ENCODE results near the gene IQCH. TPM values are rescaled to one million over a fixed set of nuclear protein-coding genes. Genes with fewer than 3 reads are reported as not detected.

IQCH gene
- total and polyA plus RNA-seq, 2 experiments from 2014 or later: 2.1 to 4.1 TPM

DNA sequence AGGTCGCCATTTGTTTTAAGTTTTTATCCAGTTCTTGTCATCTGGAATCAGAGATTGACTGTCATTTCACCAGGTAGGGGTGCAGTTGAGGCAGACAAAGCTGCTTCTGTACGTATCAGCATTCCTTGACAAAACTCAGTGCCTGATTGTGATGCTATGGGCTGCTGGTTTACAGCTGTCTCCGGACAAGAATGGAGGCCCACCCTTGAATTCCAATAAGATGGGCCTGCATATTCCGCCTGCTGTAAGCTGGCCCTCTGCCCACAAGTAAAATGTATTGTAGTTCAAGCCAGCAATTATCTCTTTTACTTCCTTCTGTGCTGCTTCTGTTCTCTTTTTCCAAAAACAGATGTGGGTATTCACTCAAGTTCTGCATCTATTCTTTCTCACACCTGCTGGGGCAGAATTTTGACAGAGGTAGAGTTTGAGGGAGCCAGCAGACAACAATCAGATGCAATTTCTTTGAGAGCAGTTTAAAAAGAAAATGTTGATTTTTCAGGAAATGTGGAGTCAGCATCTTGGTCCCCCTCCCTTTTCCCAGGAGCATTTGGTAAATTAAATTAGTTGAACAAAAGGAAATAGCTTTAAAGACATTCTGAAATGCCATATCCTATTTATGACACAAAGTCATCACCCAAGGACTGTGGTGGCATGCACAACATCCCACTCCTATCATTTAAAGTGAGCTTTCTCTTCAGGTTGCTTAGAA, 53.5 kb downstream of the IQCH start:
- Histone ChIP-seq H3K79me2 (ENCODE audit: insufficient read depth) (no peaks in the 10 kb centered on the region), H3K27ac (no peak overlapping the region), H3K9ac (no peak overlapping the region), H3F3A (ENCODE audit: insufficient read depth) (no peaks in the 10 kb centered on the region), H3K4me2 (ENCODE audit: unreplicated experiment) (no peak overlapping the region), H3K9me3 (ENCODE audit: low read depth) (no peaks in the 10 kb centered on the region), H3K36me3 (ENCODE audit: low read depth) (no peaks in the 10 kb centered on the region), H3K4me3 (no peak overlapping the region), H3K4me1 (ENCODE audit: insufficient read depth) (0 out of 2 replicates have a peak, but pooled peaks cover 4% of the 10 kb centered on the region), H3K9me2 (ENCODE audit: insufficient read depth) (no peaks in the 10 kb centered on the region), H3K27me3 (replicated peaks; ENCODE audit: insufficient read depth) (no peaks in the 10 kb centered on the region), H2AFZ (no peak overlapping the region), H4K20me1 (ENCODE audit: insufficient read depth) (no peaks in the 10 kb centered on the region)
- 63 to 74% methylated on average over 4 of the region's 4 CpGs for WGBS, 2 experiments (ENCODE audit: low coverage in 1 of 2, low lambda C conversion rate in 2 of 2, missing lambda C conversion rate in 2 of 2)
- no peak for DNase-seq
- in situ Hi-C loops (cut with MboI): loop anchor here (10.0 kb wide), 1 partner anchor 363 kb away; no protein-coding TSS in a partner anchor
- TF ChIP-seq EZH2phosphoT487 (IDR thresholded peaks at IDR 0.05; ENCODE audit: insufficient read depth, low read depth) (no peak), EZH2 (IDR thresholded peaks at IDR 0.05; ENCODE audit: insufficient read depth, poor library complexity, severe bottlenecking) (no peak)

GRCh38 chr15:67311731-67312130, 57.1 kb downstream of the IQCH start:
- no peak for TF ChIP-seq EZH2phosphoT487 (IDR thresholded peaks at IDR 0.05; ENCODE audit: insufficient read depth, low read depth)
- DNase-seq: no peak
- Histone ChIP-seq H3K4me3 (no peak overlapping the region), H3K36me3 (ENCODE audit: low read depth) (no peaks in the 10 kb centered on the region), H3K79me2 (ENCODE audit: insufficient read depth) (no peaks in the 10 kb centered on the region), H4K20me1 (ENCODE audit: insufficient read depth) (no peaks in the 10 kb centered on the region), H3K9me2 (ENCODE audit: insufficient read depth) (no peaks in the 10 kb centered on the region), H3K4me2 (ENCODE audit: unreplicated experiment) (no peak overlapping the region), H3K9ac (no peak overlapping the region), H3K27ac (no peak overlapping the region), H3K4me1 (ENCODE audit: insufficient read depth) (0 out of 2 replicates have a peak, but pooled peaks cover 4% of the 10 kb centered on the region), H3K9me3 (ENCODE audit: low read depth) (no peaks in the 10 kb centered on the region), H3K27me3 (replicated peaks; ENCODE audit: insufficient read depth) (no peaks in the 10 kb centered on the region), H3F3A (ENCODE audit: insufficient read depth) (no peaks in the 10 kb centered on the region), H2AFZ (no peak overlapping the region)
- 97 to 100% methylated on average over 1 of the region's 1 CpG for WGBS, 2 experiments (ENCODE audit: low coverage in 1 of 2, low lambda C conversion rate in 2 of 2, missing lambda C conversion rate in 2 of 2)
- in situ Hi-C loops (cut with MboI): no loop called here

DNA sequence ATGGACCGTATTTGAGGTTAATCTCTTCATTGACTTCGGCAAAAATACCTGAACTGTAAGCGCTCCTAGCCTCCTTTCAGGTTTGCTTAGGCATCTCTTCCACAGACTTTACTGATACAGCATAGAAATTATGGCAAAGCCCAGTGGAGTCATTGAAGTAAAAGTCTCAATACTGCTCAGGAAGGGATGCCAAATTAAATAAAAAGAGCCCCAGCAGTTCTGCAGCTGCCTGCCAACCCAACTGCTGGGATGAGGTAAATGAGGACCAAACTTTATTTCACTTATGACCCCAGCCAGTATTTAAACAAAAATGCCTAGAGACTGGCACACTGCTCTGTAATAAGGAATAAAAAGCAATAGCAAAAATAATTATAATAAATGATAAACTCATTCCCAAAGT, 65.4 kb downstream of the IQCH start:
- Histone ChIP-seq H3K4me1 (ENCODE audit: insufficient read depth) (no peaks in the 10 kb centered on the region), H4K20me1 (ENCODE audit: insufficient read depth) (no peaks in the 10 kb centered on the region), H3K9me2 (ENCODE audit: insufficient read depth) (no peaks in the 10 kb centered on the region), H3K79me2 (ENCODE audit: insufficient read depth) (no peaks in the 10 kb centered on the region), H3K27me3 (replicated peaks; ENCODE audit: insufficient read depth) (no peaks in the 10 kb centered on the region), H3K27ac (no peak overlapping the region), H3K9me3 (ENCODE audit: low read depth) (no peaks in the 10 kb centered on the region), H3F3A (ENCODE audit: insufficient read depth) (no peaks in the 10 kb centered on the region), H3K9ac (no peak overlapping the region), H3K4me3 (no peak overlapping the region), H3K36me3 (ENCODE audit: low read depth) (no peaks in the 10 kb centered on the region), H2AFZ (no peak overlapping the region), H3K4me2 (ENCODE audit: unreplicated experiment) (no peak overlapping the region)
- no peak for DNase-seq
- no peak for TF ChIP-seq EZH2 (IDR thresholded peaks at IDR 0.05; ENCODE audit: insufficient read depth, poor library complexity, severe bottlenecking)
- no peak for TF ChIP-seq EZH2phosphoT487 (IDR thresholded peaks at IDR 0.05; ENCODE audit: insufficient read depth, low read depth)
- in situ Hi-C loops (cut with MboI): no loop called here
- WGBS, 2 experiments (ENCODE audit: low coverage in 1 of 2, low lambda C conversion rate in 2 of 2, missing lambda C conversion rate in 2 of 2): 92 to 93% methylated on average over 3 of the region's 3 CpGs

DNA sequence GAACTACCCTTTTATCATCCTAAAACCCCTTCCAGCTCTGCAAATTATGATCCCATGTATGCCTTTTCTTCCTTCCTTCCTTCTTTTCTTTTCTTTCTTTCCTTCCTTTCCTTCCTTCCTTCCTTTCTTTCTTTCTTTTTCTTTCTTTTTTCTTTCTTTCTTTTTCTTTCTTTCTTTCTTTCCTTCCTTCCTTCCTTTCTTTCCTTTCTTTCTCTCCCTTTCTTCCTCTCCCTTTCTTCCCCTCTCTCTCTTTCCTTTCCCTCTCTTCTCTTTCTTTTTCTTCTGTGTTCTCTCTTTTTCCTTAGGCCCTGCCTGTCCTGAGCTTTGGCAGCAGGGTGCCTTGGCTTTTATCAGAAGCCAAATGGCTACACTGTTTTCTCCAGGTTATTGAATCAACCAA, 66.8 kb downstream of the IQCH start:
- no peaks in the 10 kb centered on the region for H3K36me3 ChIP-seq (ENCODE audit: low read depth)
- H3K9ac ChIP-seq: no peak overlapping the region
- no peak overlapping the region for H2AFZ ChIP-seq
- no peaks in the 10 kb centered on the region for H3K9me2 ChIP-seq (ENCODE audit: insufficient read depth)
- no peaks in the 10 kb centered on the region for H3K27me3 ChIP-seq (replicated peaks; ENCODE audit: insufficient read depth)
- no peaks in the 10 kb centered on the region for H3F3A ChIP-seq (ENCODE audit: insufficient read depth)
- H3K4me1 ChIP-seq (ENCODE audit: insufficient read depth): no peaks in the 10 kb centered on the region
- TF ChIP-seq EZH2 (IDR thresholded peaks at IDR 0.05; ENCODE audit: insufficient read depth, poor library complexity, severe bottlenecking) (no peak), EZH2phosphoT487 (IDR thresholded peaks at IDR 0.05; ENCODE audit: insufficient read depth, low read depth) (no peak)
- H4K20me1 ChIP-seq (ENCODE audit: insufficient read depth): no peaks in the 10 kb centered on the region
- in situ Hi-C loops (cut with MboI): no loop called here
- H3K4me2 ChIP-seq (ENCODE audit: unreplicated experiment): no peak overlapping the region
- no peaks in the 10 kb centered on the region for H3K9me3 ChIP-seq (ENCODE audit: low read depth)
- no peak overlapping the region for H3K27ac ChIP-seq
- no peak overlapping the region for H3K4me3 ChIP-seq
- no peak for DNase-seq
- no peaks in the 10 kb centered on the region for H3K79me2 ChIP-seq (ENCODE audit: insufficient read depth)

GRCh38 chr15:67322481-67322880, 67.9 kb downstream of the IQCH start:
- DNase-seq: peak; percentile 33
- Histone ChIP-seq H3K9ac (no peak overlapping the region), H3K27me3 (replicated peaks; ENCODE audit: insufficient read depth) (no peaks in the 10 kb centered on the region), H2AFZ (no peak overlapping the region), H3K79me2 (ENCODE audit: insufficient read depth) (no peaks in the 10 kb centered on the region), H3K36me3 (ENCODE audit: low read depth) (no peaks in the 10 kb centered on the region), H3K9me2 (ENCODE audit: insufficient read depth) (no peaks in the 10 kb centered on the region), H3K4me3 (no peak overlapping the region), H3F3A (ENCODE audit: insufficient read depth) (no peaks in the 10 kb centered on the region), H3K4me2 (ENCODE audit: unreplicated experiment) (no peak overlapping the region), H3K4me1 (ENCODE audit: insufficient read depth) (no peaks in the 10 kb centered on the region), H4K20me1 (ENCODE audit: insufficient read depth) (no peaks in the 10 kb centered on the region), H3K9me3 (ENCODE audit: low read depth) (no peaks in the 10 kb centered on the region), H3K27ac (no peak overlapping the region)
- in situ Hi-C loops (cut with MboI): no loop called here
- 84 to 87% methylated on average over 4 of the region's 4 CpGs for WGBS, 2 experiments (ENCODE audit: low coverage in 1 of 2, low lambda C conversion rate in 2 of 2, missing lambda C conversion rate in 2 of 2)
- TF ChIP-seq EZH2phosphoT487 (IDR thresholded peaks at IDR 0.05; ENCODE audit: insufficient read depth, low read depth) (no peak), EZH2 (IDR thresholded peaks at IDR 0.05; ENCODE audit: insufficient read depth, poor library complexity, severe bottlenecking) (no peak)
